HG03520 (cell line): ENCODE data around the gene PRR20G.
"Not testable (repeated sequence)": the region's sequence is repeated elsewhere in the genome, so short reads cannot be mapped to it uniquely, and the experiment has no call there.

Source experiments
- ATAC-seq: cut with Tn5 transposase; IDR thresholded peaks from one replicate; pipeline ENCODE4 v1.9.1; 2021; ENCODE audit warnings: mild to moderate bottlenecking, moderate library complexity; ENCODE audit not compliant: unreplicated experiment

PRR20G gene

DNA sequence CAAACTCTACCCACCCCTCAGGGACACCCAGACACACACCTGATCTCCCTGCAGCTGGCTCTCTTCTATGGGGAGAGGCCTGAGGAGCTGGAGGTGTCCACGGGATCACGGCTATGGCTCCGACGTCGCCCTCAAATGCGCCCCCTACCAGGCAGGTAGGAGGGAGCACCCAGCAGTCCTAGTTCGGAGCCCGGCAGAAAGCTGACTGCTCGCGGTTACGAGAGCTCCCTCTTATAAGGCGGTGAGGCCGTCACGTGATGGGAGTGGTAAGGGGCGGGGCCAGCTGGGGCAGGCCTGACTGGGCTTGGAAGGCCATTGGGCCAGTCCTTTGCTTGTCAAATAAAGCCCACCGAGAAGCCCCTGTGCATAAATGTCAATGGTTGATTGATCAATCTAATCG lies at the start of gene PRR20G:
PRR20G (minus strand) TSS at position 207 of the 400 bp plus-strand sequence. CDS start 681 bp downstream, outside the sequence.
- ATAC-seq: no peak

DNA sequence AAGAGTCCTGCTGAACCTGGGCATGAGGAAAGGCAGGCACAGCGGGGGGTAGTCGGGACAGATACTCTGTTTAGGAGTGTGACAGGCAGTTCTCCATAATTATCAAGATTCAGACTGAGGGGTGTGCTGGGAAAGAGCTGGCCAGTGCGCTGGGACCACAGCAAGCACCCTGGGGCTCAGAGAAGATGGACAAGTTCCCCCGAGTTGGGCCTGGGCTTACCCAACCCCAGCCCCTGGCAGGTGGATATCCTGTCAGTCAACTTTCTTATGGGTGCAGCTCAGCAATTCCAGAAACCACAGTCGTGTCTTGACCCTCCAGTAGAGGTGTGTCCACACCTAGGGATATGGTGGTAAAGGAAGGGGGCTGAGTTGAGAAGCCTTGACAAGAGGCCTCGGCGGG lies 49.2 kb upstream of the PRR20G start:
- ATAC-seq: no peak

DNA sequence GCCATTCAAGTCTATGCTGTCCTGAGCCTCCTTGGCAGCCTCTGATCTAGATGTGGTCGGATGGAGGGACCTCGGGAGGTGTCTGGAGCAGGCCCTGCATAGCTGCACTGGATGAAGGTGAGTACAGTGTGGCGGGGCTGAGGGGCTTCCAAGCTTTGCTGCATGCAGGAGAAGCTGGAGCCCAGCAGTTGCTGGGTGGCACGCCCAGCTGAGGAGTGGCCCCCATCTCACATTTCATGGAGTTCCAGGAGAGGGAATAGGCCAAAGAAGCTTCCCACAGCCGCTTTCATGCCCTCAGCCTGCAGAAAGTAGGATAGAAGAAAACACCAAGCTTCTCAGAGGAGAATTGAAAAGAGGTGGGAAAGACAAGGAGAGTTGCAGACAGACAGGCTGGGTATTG lies 48.3 kb upstream of the PRR20G start:
- ATAC-seq: no peak

DNA sequence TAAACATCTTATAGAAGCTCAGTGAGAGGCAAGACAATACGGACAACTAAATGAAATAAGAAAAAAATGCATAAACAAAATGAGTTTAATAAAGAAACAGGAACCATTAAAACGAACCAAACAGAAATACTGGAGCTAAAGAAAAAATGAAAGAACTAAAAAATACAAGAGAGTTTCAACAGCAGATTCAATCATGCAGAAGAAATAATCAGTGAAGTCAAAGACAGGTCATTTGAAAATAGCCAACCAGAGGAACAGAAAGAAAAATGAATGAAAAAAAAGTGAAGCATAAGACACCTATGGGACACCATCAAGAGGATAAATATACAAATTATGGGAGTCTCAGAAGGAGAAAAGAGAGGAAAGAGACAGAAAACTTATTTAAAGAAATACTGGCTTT lies 42.5 kb upstream of the PRR20G start:
- no peak for ATAC-seq

DNA sequence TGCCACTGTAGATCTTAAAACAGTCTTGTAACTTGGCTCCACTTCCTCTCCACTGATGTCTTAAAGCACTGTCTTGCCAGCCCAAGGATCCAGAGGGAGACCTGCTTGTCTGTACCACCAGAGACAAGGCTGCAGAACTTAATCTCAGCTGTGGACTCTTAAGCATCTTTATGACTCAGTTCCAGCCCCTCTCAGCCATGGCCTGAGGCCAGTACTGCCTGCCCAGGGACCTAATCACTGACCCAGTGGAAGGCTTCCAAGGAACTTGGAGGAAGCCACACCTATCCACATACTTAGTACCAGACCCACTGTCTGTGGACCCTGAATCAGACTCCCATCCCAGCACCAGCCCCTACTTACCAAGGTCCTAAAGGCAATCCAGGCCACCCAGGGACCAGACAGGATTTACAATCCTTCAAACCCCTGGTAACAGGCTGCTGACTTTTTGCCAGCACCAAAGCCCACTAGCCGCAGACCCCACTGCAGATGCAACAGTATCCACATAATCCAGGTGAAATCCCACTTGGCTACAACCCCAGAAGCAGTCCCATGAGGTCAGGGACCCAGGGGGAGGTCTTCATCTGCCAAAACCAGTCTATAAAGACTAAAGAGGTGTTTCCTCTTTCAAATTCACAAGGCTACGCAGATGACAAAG lies 41.9 kb upstream of the PRR20G start:
- ATAC-seq: no peak

DNA sequence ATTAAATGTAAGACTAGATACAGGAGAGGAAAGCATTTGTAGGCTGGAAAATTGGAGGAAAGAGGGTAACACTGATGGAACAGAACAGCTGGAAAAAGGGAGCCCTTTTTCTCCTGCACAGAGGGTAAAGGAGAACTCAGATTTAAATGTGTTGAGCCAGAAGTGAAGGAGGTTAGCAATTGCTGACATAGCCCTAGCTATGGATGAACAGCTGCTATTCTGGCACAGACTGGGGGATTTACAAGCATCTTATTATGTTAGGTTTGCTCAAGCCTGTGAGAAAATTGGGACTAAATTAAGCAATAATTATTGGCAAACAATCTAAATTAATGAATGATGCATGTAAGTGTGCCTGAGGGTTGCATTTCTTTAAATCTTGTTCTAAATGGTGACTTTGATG lies 40.6 kb upstream of the PRR20G start:
- ATAC-seq: no peak

DNA sequence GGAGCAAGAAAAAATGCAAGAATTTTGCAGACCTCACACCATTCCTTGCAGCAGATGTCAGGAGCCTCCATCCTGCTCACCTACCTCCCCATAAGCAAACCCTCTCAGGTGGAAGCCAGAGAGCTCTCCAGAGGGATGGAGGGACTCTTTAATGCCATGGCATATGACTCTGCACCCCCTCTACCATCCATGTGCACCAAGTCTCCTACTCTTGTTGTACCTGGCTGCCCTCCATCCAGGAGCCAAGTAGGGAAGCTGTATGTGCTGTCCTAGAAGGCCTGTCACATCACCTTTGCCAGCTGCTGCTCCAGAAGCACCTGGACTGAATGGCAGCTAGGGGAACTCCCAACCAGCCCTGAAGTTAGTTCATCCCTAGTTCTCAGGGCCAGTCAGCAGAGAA lies 38.5 kb upstream of the PRR20G start:
- ATAC-seq: no peak

DNA sequence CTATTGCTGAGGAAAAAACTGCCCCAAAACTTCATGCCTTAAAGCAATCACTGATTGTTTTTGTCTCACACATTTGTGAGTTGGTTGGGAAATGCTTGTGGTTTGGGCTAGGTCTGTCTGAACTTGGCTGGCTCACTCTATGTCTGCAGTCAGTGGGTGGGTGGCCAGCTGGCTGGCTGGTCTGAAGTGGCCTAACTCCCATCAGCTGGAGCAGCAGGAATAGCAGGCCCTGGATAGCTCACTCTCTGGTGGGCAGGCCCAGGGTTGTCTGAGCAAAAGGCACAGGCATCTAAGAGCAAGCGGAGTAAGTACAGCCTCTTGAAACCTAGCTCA lies 37.7 kb upstream of the PRR20G start:
- ATAC-seq: no peak

DNA sequence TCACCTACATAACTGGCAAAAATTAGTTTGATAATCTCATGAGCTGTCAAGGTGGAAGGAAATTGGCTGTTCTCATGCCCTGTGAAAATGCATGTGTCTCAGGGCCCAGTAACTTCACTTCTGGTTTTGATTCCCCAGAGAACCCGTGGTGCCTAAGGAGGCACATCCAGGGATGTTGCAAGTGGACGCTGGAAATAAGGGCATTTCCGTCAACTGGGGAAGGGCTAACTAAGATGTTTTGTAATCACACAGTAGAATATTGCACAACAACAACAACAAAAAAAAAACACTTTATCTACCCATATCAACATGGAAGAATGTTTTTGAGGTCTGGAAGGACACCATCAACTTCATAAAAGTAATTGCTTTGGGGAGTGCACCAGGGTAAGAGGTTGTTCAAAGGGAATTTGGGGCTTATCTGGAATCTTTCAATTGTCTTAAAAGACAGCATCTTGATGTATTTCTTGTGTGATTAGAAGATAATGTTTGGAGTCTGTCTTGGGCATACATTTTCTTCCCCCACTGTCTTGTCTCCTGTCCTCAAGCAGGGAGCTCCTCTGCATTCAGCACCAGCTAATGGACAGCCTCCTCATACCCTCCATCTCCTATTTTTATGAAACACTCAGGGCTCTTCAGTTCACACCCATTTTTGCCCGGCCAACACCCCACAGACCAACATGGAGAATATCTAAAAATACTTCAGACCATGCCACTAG lies 37.2 kb upstream of the PRR20G start:
- no peak for ATAC-seq

DNA sequence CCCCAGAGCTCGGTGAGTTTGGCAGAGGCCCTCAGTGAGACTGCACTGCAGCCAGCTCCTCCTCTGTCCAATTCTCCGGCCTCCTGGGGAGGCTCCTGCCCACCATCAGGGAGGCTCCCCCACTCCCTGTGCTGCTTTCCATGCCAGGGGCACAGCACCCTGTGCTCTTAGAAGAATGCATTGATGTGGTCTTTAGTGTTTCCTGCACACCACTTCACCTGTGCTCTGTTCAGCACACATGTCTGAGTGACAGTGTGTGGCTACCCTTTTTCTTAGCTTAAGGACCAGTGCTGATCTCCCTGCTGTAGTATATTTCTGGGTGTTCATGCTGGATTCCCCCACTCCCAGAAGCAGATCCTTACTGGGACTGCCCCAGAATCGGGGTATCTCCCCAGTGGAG lies 36.2 kb upstream of the PRR20G start:
- no peak for ATAC-seq

DNA sequence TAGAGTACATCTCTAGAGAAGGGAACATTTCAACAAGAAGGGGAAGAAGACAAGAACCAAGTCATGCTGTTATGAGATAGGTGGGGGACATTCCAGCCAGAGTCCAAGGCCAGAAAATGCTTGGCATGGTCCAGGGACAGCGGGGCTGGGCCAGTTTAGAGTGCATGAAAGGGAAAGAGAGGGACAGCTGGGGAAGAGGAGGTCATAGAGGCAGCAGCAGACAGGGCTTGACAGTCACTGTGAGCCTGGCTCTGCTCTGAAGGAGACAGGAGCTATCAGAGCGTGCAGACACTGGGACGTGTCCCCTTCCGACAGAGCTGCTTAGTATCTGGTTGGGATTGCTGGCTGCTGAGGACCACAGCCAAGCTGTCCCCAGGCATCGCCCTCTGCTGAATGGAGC lies 35.7 kb upstream of the PRR20G start:
- ATAC-seq: no peak

DNA sequence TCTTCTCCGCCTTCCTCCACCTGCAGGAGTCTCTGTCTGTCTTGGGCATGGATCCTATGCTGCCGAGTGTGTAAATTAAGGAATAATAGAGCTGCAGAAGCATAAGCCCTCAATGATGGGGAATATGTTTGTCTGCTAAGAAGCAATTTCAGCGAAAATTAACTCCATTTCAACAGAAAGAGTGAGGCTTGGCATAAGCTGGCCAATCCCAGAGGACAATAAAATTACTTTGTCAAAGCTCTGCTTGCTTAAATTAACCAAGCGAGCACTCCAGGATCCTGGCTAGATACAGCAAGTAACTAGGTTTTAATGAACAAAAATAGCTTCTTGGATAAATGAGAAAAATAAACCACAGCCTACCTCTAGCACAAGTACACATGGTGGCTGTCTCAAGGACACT lies 33.5 kb upstream of the PRR20G start:
- no peak for ATAC-seq

DNA sequence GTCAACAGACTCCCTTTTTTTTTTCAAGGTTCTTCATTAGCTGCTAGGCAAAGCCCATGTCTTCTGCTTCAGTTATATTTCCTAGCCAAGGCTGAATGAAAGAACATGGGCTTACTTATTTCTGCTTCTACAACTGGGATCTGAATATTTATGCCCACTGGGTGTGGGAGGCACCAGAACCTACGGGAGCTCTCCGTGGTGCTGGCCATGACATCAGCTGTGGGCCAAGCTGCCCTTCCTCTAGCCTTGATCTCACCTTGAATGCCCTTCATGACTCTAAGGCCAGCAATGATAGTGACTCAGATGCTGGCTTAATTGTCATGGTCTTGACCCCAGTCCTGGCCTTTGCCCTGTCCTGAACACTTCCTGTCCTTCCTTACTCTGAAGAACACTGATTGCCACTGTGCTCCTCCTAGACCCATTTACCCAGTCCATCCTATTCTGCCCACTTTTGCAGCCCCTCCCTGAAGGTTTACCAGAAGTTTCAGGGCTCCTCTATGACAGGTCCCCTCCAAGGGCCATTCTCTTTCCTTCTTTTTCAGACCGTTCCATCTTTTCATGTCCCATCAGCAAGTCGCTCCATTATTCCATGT lies 32.8 kb upstream of the PRR20G start:
- no peak for ATAC-seq

DNA sequence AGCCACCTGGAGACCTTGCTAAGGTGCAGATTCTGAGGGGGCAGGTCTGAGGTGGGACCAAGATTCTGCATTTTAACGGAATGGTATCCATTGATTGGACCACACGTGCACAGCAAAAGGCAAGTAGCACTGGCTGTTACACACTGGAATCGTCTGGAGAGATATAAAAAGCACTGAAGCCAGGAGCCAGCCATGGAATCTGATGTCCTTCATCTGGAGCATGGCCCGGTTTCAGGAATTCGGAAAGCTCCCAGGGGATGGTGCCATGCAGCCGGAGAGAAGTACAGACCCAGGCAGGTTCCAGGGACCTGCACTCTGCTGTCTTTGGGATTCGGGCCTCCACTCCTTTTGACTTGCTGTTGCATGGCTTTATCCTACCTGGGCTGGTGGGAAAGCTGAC lies 28.8 kb upstream of the PRR20G start:
- ATAC-seq: no peak

DNA sequence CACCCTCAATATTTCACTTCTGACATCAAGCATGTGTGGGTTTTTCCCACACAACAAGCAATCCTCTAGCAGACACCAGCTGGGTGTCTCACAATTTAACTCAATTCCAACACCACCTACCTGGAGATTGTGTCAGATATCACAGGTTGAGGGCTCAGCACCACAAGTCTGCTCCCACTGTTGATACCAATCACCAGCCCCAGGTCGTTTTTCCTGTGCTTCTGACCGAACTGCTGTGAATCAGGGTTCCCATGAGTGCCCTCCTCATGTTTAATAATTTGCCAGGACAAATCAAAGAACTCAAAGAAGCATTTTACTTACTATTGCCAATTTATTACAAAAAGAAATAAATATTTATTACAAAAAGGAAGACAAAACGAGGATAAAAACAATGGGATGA lies 25.0 kb upstream of the PRR20G start:
- ATAC-seq: no peak

DNA sequence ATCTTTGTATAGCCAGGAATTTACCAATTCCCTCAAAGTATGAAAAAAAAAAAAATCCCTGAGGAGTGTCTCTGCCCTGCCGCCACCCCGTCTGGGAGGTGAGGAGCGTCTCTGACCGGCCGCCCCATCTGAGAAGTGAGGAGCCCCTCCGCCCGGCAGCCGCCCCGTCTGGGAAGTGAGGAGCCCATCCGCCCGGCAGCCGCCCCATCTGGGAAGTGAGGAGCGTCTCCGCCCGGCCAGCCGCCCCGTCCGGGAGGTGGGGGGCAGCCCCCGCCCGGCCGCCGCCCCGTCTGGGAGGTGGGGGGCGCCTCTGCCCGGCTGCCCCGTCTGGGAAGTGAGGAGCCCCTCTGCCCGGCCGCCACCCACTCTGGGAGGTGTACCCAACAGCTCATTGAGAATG lies 21.0 kb upstream of the PRR20G start:
- not testable (repeated sequence) for ATAC-seq

DNA sequence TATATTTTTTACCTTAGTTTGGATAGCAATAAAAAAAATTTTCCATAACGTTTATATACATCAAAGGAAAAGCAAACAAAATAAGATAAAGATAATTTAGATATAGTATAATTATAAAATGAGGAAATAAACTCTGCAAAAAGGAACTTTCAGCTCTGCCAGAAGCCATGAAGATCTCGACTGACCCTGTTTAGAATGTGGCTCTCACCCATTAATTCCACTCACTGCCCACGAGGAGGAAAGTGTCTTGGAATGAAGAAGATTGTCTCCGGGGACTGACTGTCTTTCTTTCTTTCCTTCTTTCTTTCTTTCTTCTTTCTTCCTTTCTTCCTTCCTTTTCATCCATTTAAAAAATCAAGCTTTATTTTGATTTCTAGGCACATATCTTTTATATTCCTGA lies 20.1 kb upstream of the PRR20G start:
- ATAC-seq: no peak

DNA sequence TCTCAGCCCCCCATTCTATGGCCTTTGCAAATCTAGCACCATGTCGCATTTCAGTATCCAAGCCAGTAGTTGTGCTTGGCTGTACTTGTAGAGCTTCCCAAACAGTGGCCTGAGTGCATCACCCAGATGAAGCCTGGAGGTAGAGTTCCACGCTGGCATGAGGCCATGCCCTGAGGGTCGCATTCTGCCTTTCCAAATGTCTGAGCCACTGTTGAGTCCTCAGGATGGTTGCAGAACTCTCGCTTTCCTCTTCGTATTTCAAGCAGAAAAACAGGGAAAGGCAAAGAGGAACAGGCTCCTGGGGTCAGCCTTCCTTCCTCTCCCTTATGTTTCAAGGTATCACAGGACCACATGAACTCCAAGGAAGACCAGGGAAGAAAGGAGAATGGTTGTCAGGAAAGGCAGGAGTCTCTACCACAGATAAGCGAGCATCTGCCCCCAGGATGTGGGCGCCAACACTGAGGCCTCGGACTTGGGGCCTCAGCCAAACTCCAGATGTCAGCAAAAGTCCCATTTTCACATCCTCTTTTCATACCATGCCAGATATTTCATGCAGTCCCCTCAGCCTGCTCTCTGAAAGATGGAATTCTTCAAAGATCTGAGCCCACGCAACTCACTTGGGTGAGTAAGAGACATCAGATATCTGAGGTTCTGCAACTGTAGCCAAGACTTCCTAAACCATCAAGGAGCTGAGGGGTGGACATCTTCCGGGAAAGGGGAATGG lies 19.4 kb upstream of the PRR20G start:
- no peak for ATAC-seq

DNA sequence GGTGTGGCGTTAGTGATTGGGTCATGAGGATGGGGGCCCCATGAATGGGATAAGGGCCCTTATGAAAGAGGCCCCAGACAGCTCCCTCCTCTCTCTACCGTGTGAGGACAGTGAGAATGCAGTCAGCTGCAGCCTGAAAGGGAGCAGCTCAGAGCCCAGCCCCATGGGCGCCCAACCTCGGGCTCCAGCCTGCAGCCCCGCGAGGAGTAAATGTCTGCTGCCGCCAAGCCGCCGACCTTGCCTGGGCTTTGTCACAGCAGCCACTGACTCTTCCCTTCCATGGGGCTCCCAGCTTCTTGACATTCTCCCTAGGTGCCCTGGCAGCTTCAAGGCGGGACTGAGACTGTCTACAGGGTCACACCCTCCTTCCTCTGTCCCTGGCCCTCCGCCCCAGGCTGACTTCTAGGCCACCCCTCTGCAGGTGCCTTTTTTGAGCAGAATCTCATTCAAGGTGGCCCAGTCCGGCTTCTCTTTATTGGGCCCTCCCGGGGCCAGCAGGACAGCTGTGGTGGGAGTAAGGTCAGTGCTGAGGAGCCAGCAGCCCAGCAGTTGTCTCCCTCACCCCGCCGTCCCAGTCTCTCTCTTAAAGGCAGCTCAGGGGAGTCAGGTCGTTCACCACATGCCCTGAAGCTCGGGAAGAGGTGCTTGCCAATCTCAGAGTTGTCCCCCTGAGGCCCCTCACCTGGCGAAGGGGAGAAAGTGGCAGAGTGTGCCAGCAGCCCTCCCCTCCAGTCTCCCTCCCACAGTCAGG lies 18.7 kb upstream of the PRR20G start:
- no peak for ATAC-seq

DNA sequence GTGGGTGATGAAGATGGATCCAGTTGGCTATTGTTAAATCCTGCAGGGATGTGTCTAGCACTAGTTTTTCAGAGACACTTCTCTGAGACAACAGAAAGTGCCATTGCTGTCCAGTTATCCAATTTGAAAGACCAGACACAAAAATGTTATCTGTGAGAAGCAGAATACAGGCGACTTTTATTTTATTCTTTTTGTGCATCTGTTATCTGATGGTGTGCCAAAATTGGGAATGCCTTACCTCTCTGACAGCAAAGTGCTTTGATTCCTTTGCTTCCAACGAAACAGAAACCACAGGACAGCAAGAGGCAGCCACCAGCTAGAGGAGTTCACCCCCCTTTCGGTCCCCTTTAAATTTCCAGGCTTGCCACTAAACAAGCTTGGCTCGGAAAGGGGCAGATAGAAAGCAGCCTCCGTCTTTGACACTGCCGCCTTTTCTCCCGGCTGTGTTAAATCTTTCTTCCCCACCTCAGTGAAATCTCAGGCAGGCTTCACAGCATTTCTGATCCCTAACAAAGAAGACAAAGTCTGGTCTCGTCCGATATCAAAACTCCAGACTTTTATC lies 17.7 kb upstream of the PRR20G start:
- ATAC-seq: no peak
